BJ (cell line): ENCODE measurements around the gene PEX14. TPM values are rescaled to one million over a fixed set of nuclear protein-coding genes. Genes with fewer than 3 reads are reported as not detected.

Experiments
- CTCF ChIA-PET: fragments of 350-600 bp; formaldehyde crosslinking; extraction: SDS; loops from one replicate; lab custom pipeline; 2021; ENCODE audit warnings: antibody characterized with exemption, inconsistent platforms; lab: Yijun Ruan, JAX
- POLR2A ChIA-PET: fragments of 300-600 bp; sonication (Branson Sonifier 250); formaldehyde crosslinking; extraction: SDS; loops from one replicate; lab custom pipeline; 2021; ENCODE audit warnings: antibody characterized with exemption; lab: Charles Lee
- DNase-seq: peaks from one replicate; pipeline ENCODE4 v3.0.0-alpha.2; 2011; ENCODE audit warnings: low read depth
- H3K27me3 ChIP-seq: 2 replicates; pipeline ENCODE4 v1.6.0; 2011; ENCODE audit warnings: low read length; ENCODE audit not compliant: control insufficient read depth, insufficient read depth
- H3K36me3 ChIP-seq: 2 replicates; pipeline ENCODE4 v1.5.1; 2011; ENCODE audit warnings: low read length; ENCODE audit not compliant: control insufficient read depth, insufficient read depth
- H3K4me3 ChIP-seq: 2 replicates; pipeline ENCODE4 v1.5.1; 2011; ENCODE audit warnings: low read depth, mild to moderate bottlenecking, control low read depth, low read length
- polyA plus RNA-seq: library from polyadenylated mRNA; depleted of rRNA; stranded (reverse); fragments of >200 nt; gene quantifications from 2 replicates; pipeline ENCODE4 v1.2.3, GENCODE V29; 2011
- TF ChIP-seq, protein P1 (sequence below): IDR thresholded peaks from 2 replicates; pipeline ENCODE4 v1.5.1; 2011; ENCODE audit warnings: low read depth, mild to moderate bottlenecking, control low read depth, inconsistent platforms, low read length, moderate library complexity; ENCODE audit not compliant: insufficient read depth

The PEX14 gene
- polyA plus RNA-seq, 1 experiment: 10.1 TPM

DNA sequence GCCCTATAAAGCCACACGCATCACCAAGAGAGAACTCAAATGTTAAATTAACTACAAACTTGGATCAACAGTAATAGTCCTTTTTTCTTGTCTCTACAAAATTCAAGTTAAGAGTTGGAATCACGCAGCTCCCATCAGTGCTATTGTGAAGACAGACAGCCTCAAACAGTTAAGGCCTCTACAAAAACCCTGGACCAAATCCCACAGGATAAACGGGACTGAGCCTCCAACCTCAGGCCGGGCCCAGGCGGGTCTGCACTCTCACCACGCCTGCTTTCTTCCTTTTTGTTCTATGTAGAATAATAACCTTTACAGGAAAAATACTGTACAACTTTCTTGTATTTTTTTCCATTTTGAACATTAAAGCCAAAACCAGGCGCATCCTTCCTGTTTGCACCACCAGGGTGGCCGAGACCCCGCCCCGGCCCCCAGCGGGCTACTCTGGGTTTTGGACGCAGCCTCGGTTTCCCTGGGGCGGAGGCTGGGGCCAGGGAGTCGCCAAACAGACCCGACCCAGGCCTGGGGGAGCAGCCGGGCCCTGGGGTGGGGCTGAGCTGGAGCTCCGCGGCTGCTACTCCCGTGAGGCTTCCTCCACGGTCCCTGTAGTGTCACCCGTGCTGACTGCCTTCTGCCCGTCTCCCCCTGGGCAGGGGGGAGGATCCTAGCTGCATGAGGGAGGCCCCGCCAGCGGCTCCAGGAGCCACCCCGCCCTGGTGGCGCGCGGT, 163.2 kb downstream of the PEX14 start:
- Histone ChIP-seq H3K27me3 (no peaks in the 10 kb centered on the region), H3K4me3 (peak overlapping the region; percentile 26), H3K36me3 (0 out of 2 replicates have a peak, but pooled peaks cover 2% of the 10 kb centered on the region)
- POLR2A ChIA-PET: no interaction called here
- no peak for DNase-seq
- CTCF ChIA-PET: no interaction called here
- TF ChIP-seq, protein P1, sequence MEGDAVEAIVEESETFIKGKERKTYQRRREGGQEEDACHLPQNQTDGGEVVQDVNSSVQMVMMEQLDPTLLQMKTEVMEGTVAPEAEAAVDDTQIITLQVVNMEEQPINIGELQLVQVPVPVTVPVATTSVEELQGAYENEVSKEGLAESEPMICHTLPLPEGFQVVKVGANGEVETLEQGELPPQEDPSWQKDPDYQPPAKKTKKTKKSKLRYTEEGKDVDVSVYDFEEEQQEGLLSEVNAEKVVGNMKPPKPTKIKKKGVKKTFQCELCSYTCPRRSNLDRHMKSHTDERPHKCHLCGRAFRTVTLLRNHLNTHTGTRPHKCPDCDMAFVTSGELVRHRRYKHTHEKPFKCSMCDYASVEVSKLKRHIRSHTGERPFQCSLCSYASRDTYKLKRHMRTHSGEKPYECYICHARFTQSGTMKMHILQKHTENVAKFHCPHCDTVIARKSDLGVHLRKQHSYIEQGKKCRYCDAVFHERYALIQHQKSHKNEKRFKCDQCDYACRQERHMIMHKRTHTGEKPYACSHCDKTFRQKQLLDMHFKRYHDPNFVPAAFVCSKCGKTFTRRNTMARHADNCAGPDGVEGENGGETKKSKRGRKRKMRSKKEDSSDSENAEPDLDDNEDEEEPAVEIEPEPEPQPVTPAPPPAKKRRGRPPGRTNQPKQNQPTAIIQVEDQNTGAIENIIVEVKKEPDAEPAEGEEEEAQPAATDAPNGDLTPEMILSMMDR: no peak

DNA sequence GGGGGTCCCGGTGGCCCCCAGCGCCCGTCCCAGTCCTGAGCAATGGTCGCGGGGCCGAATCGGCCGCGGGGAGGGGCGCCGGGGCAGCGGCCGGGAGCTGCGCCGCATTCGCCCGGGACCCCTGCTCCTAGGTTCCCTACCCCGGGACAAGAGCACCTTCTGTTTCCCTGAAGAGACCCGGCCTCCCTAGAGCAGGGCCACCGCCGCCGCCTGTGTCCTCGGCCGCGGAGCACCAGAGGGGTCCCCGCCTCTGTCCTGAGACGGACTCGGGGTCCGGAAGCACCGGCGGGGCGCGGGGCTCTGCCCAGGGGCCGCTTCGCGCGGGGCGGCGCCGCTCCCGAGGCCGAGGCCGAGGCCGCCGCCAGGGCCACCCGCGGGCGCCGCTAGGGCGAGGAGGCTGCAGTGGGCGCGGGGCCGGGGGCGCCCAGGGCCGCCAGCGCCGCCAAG, 163.8 kb downstream of the PEX14 start:
- TF ChIP-seq, protein P1: no peak
- no peak for DNase-seq
- Histone ChIP-seq H3K4me3 (peak overlapping the region; percentile 26), H3K36me3 (no peaks in the 10 kb centered on the region), H3K27me3 (no peaks in the 10 kb centered on the region)
- ChIA-PET CTCF (no interaction called here), POLR2A (no interaction called here)

DNA sequence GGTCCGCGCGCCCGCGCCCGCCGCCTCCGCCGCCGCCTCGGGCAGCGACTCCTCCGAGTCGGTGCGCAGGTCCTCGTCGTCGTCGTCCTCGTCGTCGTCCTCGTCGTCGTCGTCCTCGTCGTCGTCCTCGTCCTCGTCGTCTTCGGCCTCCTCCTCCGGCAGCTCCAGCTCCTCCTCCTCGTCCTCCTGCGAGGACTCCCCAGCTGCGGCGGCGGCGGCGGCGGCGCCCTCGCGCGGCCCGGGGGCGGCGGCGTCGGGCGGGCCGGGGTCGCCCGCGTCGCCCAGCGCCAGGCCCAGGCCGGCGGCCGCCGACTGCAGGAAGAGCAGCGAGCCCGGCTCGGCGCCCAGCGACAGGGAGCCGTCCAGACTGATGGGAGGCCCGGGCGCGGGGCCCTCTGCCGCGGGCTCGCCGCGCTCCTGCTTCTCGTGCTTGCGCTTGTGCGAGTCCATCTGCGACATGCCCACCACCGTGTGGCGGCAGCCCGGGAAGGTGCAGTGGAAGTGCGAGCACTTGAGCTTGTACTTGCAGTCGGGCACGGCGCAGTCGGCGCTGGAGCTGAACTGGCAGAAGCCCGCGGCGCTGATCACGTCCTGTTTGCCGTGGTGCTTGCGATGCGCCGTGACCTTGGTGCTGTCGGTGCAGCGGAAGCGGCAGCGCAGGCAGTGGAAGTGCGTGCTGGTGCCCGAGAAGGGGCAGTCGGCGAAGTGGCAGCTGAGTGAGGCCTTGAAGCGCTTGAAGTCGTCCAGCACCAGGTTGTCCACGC, 164.4 kb downstream of the PEX14 start:
- POLR2A ChIA-PET: no interaction called here

DNA sequence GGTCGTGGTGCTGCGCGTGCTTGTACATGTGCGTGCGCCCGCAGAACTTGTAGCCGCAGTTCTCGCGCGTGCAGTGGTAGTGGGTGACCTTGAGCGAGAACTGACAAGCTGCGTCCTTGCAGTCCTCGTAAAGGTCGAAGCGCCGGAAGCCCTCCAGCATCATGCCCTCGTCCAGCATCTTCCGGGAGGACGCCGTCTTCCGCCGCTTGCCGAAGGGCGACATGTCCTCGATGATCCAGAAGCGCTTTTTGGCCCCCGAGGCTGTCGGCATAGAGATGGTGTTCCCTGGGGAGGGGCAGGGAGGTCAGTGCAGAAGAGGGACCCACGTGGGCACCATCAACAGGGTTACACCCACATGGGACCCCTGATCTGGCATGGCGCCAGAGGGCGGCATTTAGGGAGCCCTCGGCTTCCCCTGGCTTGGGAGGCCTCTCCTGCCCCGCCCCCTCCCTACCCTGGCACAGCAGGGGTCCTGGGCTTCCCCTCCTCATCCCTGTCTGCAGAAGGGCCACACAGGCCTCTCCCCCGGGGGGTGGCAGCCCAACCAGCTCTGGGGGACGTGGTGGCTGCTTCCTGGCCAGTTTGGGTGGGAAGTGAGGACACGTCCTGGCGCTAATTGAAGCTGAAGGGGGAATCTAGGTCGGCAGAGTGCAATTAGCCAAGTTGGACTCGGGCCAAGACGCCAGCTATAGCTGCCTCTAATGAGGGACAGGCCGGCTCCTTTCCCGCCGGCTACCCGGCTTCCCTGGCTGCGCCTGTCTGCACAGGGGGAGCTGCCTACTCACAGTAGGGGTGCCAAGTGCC, 165.2 kb downstream of the PEX14 start:
- TF ChIP-seq, protein P1: no peak
- Histone ChIP-seq H3K36me3 (no peaks in the 10 kb centered on the region), H3K4me3 (no peak overlapping the region), H3K27me3 (no peaks in the 10 kb centered on the region)
- POLR2A ChIA-PET: no interaction called here
- no peak for DNase-seq
- CTCF ChIA-PET: interaction anchor here (1.1 to 1.3 kb wide), 2 partner anchors 61 to 145 kb away, joined by 3 read pairs; no protein-coding TSS in a partner anchor

More for the DNA sequence above, 164.4 kb downstream of the PEX14 start:
- no peak overlapping the region for H3K4me3 ChIP-seq
- H3K27me3 ChIP-seq: no peaks in the 10 kb centered on the region
- TF ChIP-seq, protein P1: no peak
- no peaks in the 10 kb centered on the region for H3K36me3 ChIP-seq
- no peak for DNase-seq
- CTCF ChIA-PET: no interaction called here
